Esophagus squamous epithelium (tissue), 5 donors: ENCODE data around the gene DYNLT3. TPM values are rescaled to one million over a fixed set of nuclear protein-coding genes. Genes with fewer than 3 reads are reported as not detected.

Source experiments
- DNase-seq: peaks from one replicate; lab custom pipeline; 2025; lab: John Stamatoyannopoulos, UW
- H3K27ac ChIP-seq, 4 donors: fragments of 200-600 bp; sonication (generic); one replicate each; pipeline ENCODE4 v1.5.1; 2016 to 2019; ENCODE audit warnings: mild to moderate bottlenecking in 1 of 4
- H3K27me3 ChIP-seq, 4 donors: fragments of 200-600 bp; sonication (generic); 1 replicate in 3 of 4; 2 replicates in 1 of 4; pipeline versions ENCODE4 v1.5.1 to v1.6.0; 2017 to 2021; ENCODE audit warnings: antibody characterized with exemption in 1 of 4
- H3K36me3 ChIP-seq, 3 donors: fragments of 200-600 bp; sonication (generic); one replicate each; pipeline ENCODE4 v1.5.1; 2016 to 2019
- H3K4me1 ChIP-seq, 3 donors: fragments of 200-600 bp; sonication (generic); one replicate each; pipeline ENCODE4 v1.5.1; 2017 to 2019
- H3K4me3 ChIP-seq, 4 donors: fragments of 200-600 bp; sonication (generic); 1 replicate in 3 of 4; 2 replicates in 1 of 4; pipeline ENCODE4 v1.5.1; 2016 to 2019; ENCODE audit warnings: mild to moderate bottlenecking in 2 of 4, moderate library complexity in 1 of 4
- H3K9me3 ChIP-seq, 3 donors: fragments of 200-600 bp; sonication (generic); one replicate each; pipeline ENCODE4 v1.5.1; 2016 to 2019
- POLR2A ChIP-seq, 4 donors: fragments of 450-650 bp; IDR thresholded peaks; one replicate each; pipeline ENCODE4 v1.6.1; 2017; ENCODE audit warnings: antibody characterized with exemption in 4 of 4, mild to moderate bottlenecking in 4 of 4, moderate library complexity in 3 of 4
- WGBS, 2 donors: methylation state at CpG; one replicate each; pipeline ENCODE4 v1.1.5; 2018; 5-methylcytosine and 5-hydroxymethylcytosine counted together
- intact Hi-C: fragments of 100-400 bp; cut with DNase I; formaldehyde crosslinking; loops from one replicate; pipeline ENCODE4 v1.15.0; 2022
- total RNA-seq, 4 donors: library from RNA; depleted of rRNA; stranded (reverse); fragments of >200 nt; gene quantifications; one replicate each; pipeline ENCODE4 v1.1.0, GENCODE V29; 2016
- TF ChIP-seq, protein P1 (sequence below), 6 experiments: fragments of 450-650 bp in 4 of 6; fragments of 200-600 bp in 2 of 6; sonication (generic) in 2 of 6; IDR thresholded peaks; one replicate each; pipeline ENCODE4 v1.5.1; 2016 to 2019; ENCODE audit warnings: antibody characterized with exemption in 6 of 6, mild to moderate bottlenecking in 4 of 6, moderate library complexity in 4 of 6
- donor health status: DM: yes; HTN: yes; CAD: no.

The DYNLT3 gene
- total RNA-seq, 4 donors from 2014 or later: 52.2 to 68.9 (median 60.0) TPM

GRCh38 chrX:37818031-37818430 lies 29.3 kb downstream of the DYNLT3 start:
- no peaks in the 10 kb centered on the region for H3K4me1 ChIP-seq
- no peak for TF ChIP-seq POLR2A (IDR thresholded peaks at IDR 0.05)
- TF ChIP-seq, protein P1, sequence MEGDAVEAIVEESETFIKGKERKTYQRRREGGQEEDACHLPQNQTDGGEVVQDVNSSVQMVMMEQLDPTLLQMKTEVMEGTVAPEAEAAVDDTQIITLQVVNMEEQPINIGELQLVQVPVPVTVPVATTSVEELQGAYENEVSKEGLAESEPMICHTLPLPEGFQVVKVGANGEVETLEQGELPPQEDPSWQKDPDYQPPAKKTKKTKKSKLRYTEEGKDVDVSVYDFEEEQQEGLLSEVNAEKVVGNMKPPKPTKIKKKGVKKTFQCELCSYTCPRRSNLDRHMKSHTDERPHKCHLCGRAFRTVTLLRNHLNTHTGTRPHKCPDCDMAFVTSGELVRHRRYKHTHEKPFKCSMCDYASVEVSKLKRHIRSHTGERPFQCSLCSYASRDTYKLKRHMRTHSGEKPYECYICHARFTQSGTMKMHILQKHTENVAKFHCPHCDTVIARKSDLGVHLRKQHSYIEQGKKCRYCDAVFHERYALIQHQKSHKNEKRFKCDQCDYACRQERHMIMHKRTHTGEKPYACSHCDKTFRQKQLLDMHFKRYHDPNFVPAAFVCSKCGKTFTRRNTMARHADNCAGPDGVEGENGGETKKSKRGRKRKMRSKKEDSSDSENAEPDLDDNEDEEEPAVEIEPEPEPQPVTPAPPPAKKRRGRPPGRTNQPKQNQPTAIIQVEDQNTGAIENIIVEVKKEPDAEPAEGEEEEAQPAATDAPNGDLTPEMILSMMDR (IDR thresholded peaks at IDR 0.05): no peak
- H3K4me3 ChIP-seq: no peak overlapping the region
- H3K36me3 ChIP-seq: no peaks in the 10 kb centered on the region
- no peak for DNase-seq
- H3K27me3 ChIP-seq: no peaks in the 10 kb centered on the region
- H3K27ac ChIP-seq: no peak overlapping the region
- no peaks in the 10 kb centered on the region for H3K9me3 ChIP-seq
- intact Hi-C loops: no loop called here
- 41 to 61% methylated on average over 2 of the region's 2 CpGs for WGBS, 2 donors

DNA sequence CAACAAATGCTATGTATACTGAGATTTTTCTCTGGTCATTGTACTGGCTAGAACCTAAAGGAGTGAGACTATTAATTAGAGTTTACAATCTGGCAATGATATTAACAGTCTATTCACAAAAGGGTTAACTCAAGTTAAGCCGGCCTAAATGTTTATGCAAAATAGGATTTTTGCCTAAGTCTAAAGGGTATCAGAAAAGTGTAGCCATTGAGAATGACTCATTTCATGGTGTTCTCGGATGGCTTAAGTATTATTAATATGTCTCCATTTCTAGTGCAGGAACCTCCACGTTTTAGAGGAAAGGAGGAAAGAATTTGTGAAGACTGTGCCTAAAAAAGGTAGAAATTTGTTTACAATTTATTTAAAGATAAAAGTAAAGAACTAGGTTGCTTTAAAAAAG lies 29.8 kb downstream of the DYNLT3 start:
- no peaks in the 10 kb centered on the region for H3K27me3 ChIP-seq
- no peak overlapping the region for H3K27ac ChIP-seq
- TF ChIP-seq, protein P1 (IDR thresholded peaks at IDR 0.05): no peak
- no peak for TF ChIP-seq POLR2A (IDR thresholded peaks at IDR 0.05)
- intact Hi-C loops: no loop called here
- no peak for DNase-seq
- WGBS, 2 donors: 39 to 43% methylated on average over 3 of the region's 3 CpGs
- H3K36me3 ChIP-seq: no peaks in the 10 kb centered on the region
- H3K4me1 ChIP-seq: no peaks in the 10 kb centered on the region
- no peak overlapping the region for H3K4me3 ChIP-seq
- no peaks in the 10 kb centered on the region for H3K9me3 ChIP-seq

GRCh38 chrX:37817176-37817575 lies 30.2 kb downstream of the DYNLT3 start:
- no peak overlapping the region for H3K4me3 ChIP-seq
- H3K4me1 ChIP-seq: no peaks in the 10 kb centered on the region
- WGBS, 2 donors: 69 to 87% methylated on average over 2 of the region's 2 CpGs
- no peaks in the 10 kb centered on the region for H3K9me3 ChIP-seq
- intact Hi-C loops: no loop called here
- H3K27ac ChIP-seq: no peak overlapping the region
- H3K36me3 ChIP-seq: no peaks in the 10 kb centered on the region
- no peak for TF ChIP-seq POLR2A (IDR thresholded peaks at IDR 0.05)
- TF ChIP-seq, protein P1 (IDR thresholded peaks at IDR 0.05): no peak
- no peak for DNase-seq
- no peaks in the 10 kb centered on the region for H3K27me3 ChIP-seq

DNA sequence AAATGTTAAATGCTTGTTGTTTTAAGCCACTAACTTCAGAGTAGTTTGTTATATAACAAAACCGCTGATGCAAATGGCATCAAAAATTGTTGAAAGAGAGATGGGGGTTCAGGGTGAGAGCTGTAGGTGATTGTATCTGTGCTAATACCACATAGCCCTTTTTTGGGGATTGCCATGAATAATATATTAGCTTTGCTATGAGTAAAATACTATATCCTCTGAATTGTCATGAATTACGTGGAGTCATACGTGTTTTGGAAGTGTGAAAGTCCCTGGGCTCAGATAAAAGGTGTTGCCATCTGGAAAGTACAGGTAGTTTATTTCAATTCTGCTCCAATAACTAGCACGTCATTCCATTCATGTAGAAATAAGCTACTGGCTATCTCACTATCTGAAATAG lies 30.6 kb downstream of the DYNLT3 start:
- H3K9me3 ChIP-seq: no peaks in the 10 kb centered on the region
- WGBS, 2 donors: 67 to 79% methylated on average over 4 of the region's 4 CpGs
- no peak for DNase-seq
- TF ChIP-seq, protein P1 (IDR thresholded peaks at IDR 0.05): no peak
- no peak for TF ChIP-seq POLR2A (IDR thresholded peaks at IDR 0.05)
- no peak overlapping the region for H3K27ac ChIP-seq
- intact Hi-C loops: no loop called here
- no peak overlapping the region for H3K4me3 ChIP-seq
- H3K27me3 ChIP-seq: no peaks in the 10 kb centered on the region
- H3K36me3 ChIP-seq: no peaks in the 10 kb centered on the region
- H3K4me1 ChIP-seq: no peaks in the 10 kb centered on the region

DNA sequence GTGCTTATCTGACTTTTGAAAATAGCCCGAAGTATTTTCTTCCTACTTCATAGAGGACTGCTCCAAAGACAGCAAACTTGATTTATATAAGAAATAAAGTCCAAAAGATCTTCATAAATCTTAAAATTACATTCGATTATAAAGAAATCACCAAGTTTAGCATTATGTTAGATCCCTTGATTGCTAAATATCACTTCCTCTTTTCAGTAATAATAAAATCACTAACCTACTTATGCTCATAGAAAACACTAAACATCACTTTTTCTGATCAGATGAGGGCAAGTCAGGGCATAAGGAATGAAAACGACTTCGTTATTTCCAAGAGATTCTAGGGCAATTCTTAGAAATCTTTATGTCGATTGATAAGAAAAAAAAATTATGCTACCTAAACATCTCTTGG lies 32.0 kb downstream of the DYNLT3 start:
- WGBS, 2 donors: 73 to 83% methylated on average over 5 of the region's 5 CpGs
- no peak overlapping the region for H3K4me3 ChIP-seq
- H3K4me1 ChIP-seq: no peaks in the 10 kb centered on the region
- no peaks in the 10 kb centered on the region for H3K9me3 ChIP-seq
- TF ChIP-seq, protein P1 (IDR thresholded peaks at IDR 0.05): no peak
- no peak for TF ChIP-seq POLR2A (IDR thresholded peaks at IDR 0.05)
- intact Hi-C loops: no loop called here
- H3K36me3 ChIP-seq: no peaks in the 10 kb centered on the region
- DNase-seq: no peak
- H3K27me3 ChIP-seq: no peaks in the 10 kb centered on the region
- H3K27ac ChIP-seq: no peak overlapping the region
